ENCODE measurements around the gene INHBC. TPM values are rescaled to one million over a fixed set of nuclear protein-coding genes. Genes with fewer than 3 reads are reported as not detected.
A peak's percentile ranks its signal among the peaks of the same experiment; 100 is the strongest.

Gene INHBC
- total RNA-seq, 4 donors from 2014 or later, result not detected

- Histone ChIP-seq H3K27ac (peak within 1 kb of the TSS; percentile 78 to 95 (median 84)), H3K9me3 (no peaks in the 10 kb centered on the region), H3K4me3 (peak within 1 kb of the TSS; percentile 43 to 56 (median 46)), H3K4me1 (peaks cover 4 to 36% (median 22%) of the 10 kb centered on the region in 4 donors), H3K36me3 (peaks cover 0 to 2% (median 0%) of the 10 kb centered on the region in 3 donors), H3K27me3 (peaks cover 0 to 11% of the 10 kb centered on the region in 2 donors)
- DNase-seq, result peak in 2 of 3 donors; percentile 76 to 82
- TF ChIP-seq, protein P1, sequence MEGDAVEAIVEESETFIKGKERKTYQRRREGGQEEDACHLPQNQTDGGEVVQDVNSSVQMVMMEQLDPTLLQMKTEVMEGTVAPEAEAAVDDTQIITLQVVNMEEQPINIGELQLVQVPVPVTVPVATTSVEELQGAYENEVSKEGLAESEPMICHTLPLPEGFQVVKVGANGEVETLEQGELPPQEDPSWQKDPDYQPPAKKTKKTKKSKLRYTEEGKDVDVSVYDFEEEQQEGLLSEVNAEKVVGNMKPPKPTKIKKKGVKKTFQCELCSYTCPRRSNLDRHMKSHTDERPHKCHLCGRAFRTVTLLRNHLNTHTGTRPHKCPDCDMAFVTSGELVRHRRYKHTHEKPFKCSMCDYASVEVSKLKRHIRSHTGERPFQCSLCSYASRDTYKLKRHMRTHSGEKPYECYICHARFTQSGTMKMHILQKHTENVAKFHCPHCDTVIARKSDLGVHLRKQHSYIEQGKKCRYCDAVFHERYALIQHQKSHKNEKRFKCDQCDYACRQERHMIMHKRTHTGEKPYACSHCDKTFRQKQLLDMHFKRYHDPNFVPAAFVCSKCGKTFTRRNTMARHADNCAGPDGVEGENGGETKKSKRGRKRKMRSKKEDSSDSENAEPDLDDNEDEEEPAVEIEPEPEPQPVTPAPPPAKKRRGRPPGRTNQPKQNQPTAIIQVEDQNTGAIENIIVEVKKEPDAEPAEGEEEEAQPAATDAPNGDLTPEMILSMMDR (IDR thresholded peaks at IDR 0.05), result no peak
- TF ChIP-seq POLR2A (IDR thresholded peaks at IDR 0.05), result no peak
These were observed 45.0 kb downstream of the INHBC start, which contains the start of gene ARHGAP9 for GRCh38 chr12:57479376-57480115. ARHGAP9 (minus strand) TSS chr12:57479866; CDS start chr12:57479406, 460 bp downstream.

DNA sequence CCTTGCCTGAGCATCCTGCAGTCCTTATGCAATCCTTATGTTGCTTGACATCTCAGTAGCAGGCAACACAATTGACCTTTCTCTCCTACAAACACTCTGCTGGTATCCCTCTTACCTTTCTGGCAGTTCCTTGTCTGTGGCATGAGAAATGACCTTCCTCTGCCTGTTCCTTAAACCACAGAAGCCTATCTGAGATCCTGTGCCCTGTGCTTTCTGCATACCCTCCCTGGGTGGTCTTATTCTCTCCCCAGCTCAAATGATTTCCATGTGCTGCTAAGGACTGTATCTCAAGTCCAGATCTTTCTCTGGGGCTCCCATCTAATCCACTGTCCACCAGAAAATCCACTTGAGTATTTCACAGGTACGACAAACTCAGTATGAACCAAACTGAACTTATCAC lies 47.1 kb downstream of the INHBC start:
- H3K4me1 ChIP-seq, result peaks cover 0 to 21% (median 4%) of the 10 kb centered on the region in 4 donors
- H3K27ac ChIP-seq, result peak overlapping the region in 1 of 4 donors; percentile 82
- H3K4me3 ChIP-seq, result no peak overlapping the region
- no peaks in the 10 kb centered on the region for H3K27me3 ChIP-seq
- no peaks in the 10 kb centered on the region for H3K36me3 ChIP-seq
- no peak for DNase-seq
- TF ChIP-seq, protein P1 (IDR thresholded peaks at IDR 0.05), result no peak
- TF ChIP-seq POLR2A (IDR thresholded peaks at IDR 0.05), result no peak
- no peaks in the 10 kb centered on the region for H3K9me3 ChIP-seq

GRCh38 chr12:57483466-57483865 lies 48.9 kb downstream of the INHBC start:
- TF ChIP-seq, protein P1 (IDR thresholded peaks at IDR 0.05), result no peak
- TF ChIP-seq POLR2A (IDR thresholded peaks at IDR 0.05), result no peak
- no peak for DNase-seq
- H3K4me1 ChIP-seq, result peaks cover 0 to 17% (median 5%) of the 10 kb centered on the region in 4 donors
- no peaks in the 10 kb centered on the region for H3K9me3 ChIP-seq
- H3K36me3 ChIP-seq, result no peaks in the 10 kb centered on the region
- no peaks in the 10 kb centered on the region for H3K27me3 ChIP-seq
- H3K27ac ChIP-seq, result no peak overlapping the region
- no peak overlapping the region for H3K4me3 ChIP-seq

DNA sequence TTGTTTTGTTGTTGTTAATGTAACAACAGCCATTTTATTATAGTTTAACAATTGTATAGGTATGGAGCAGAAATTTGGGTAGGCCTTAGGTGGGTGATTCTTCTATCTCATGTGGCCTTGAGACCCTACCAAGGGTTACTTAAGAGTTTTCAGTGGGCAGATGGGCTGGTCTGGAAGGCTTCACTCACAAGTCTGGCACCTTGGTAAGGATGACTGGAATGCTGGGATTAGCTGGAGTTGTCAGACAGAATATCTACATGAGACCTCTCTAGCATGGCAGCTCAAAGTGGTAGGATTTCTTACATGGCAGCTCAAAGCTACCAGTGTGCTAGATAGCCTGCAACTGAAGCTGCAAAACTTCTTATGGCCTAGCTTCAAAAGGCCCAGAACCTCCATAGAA lies 51.1 kb downstream of the INHBC start:
- TF ChIP-seq, protein P1 (IDR thresholded peaks at IDR 0.05), result no peak
- TF ChIP-seq POLR2A (IDR thresholded peaks at IDR 0.05), result no peak
- Histone ChIP-seq H3K27me3 (no peaks in the 10 kb centered on the region), H3K4me1 (peaks cover 0 to 9% (median 5%) of the 10 kb centered on the region in 4 donors), H3K36me3 (peaks cover 0 to 11% (median 0%) of the 10 kb centered on the region in 3 donors), H3K9me3 (no peaks in the 10 kb centered on the region), H3K27ac (no peak overlapping the region), H3K4me3 (no peak overlapping the region)
- DNase-seq, result no peak

DNA sequence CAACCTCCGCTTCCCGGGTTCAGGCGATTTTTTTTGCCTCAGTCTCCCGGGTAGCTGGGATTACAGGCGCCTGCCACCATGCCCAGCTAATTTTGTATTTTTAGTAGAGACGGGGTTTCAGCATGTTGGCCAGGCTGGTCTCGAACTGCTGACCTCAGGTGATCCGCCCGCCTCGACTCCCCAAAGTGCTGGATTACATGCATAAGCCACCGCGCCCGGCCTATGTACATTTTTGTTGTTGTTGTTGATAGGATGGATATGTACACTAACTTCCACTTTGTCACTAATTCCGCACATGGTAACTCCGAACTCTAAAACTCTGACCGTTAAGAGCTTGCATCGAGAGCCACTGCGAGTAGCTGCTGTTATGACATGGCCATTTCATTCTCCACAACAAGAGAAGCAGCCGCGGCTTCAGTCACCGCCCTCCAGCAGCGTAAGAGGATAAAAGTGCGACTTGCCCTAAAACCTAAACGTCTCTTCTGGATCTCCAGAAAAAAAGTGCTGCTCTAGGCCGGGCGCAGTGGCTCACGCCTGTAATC lies 52.5 kb downstream of the INHBC start:
- peak overlapping the region; percentile 69 to 75 (median 71) for H3K4me3 ChIP-seq

More for the DNA sequence above, 52.5 kb downstream of the INHBC start:
- H3K9me3 ChIP-seq, result no peaks in the 10 kb centered on the region
- peak overlapping the region in 3 of 4 donors; percentile 6 to 84 (median 26) for H3K27ac ChIP-seq
- H3K4me1 ChIP-seq, result peaks cover 0 to 9% (median 3%) of the 10 kb centered on the region in 4 donors
- peak in 1 of 3 donors; percentile 25 for DNase-seq
- no peaks in the 10 kb centered on the region for H3K27me3 ChIP-seq
- TF ChIP-seq POLR2A (IDR thresholded peaks at IDR 0.05), result no peak
- TF ChIP-seq, protein P1 (IDR thresholded peaks at IDR 0.05), result no peak
- H3K36me3 ChIP-seq, result peaks cover 0 to 23% (median 0%) of the 10 kb centered on the region in 3 donors
